NCI-H526 (cell line): ENCODE data around the gene TUBE1.
"Not testable (repeated sequence)": the region's sequence is repeated elsewhere in the genome, so short reads cannot be mapped to it uniquely, and the experiment has no call there.

Experiments used
- DNase-seq, 2 experiments: peaks; one replicate each; lab custom pipeline; 2025; lab: John Stamatoyannopoulos, UW

TUBE1 gene

DNA sequence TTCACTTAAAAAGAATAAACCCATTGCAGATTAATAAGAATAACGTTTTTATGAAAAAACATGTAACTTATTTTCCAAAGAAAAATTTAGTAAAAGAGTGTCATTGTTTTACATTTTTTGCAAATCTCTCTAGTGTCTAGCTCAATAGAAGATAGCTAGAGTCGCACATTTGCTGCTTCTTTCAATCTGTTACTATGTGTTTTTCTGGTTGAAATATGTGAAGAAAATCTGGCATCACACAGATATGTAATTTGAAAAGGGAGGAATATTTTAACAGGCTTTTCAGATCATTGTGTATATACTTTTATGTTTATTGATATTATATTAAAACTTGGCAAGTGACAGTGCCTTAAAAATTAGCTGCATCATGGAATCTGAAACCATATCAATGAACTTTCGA is 24.3 kb downstream of the TUBE1 start:
- DNase-seq, result no peak

GRCh38 chr6:112061605-112062004 is 25.7 kb downstream of the TUBE1 start:
- DNase-seq, result no peak

DNA sequence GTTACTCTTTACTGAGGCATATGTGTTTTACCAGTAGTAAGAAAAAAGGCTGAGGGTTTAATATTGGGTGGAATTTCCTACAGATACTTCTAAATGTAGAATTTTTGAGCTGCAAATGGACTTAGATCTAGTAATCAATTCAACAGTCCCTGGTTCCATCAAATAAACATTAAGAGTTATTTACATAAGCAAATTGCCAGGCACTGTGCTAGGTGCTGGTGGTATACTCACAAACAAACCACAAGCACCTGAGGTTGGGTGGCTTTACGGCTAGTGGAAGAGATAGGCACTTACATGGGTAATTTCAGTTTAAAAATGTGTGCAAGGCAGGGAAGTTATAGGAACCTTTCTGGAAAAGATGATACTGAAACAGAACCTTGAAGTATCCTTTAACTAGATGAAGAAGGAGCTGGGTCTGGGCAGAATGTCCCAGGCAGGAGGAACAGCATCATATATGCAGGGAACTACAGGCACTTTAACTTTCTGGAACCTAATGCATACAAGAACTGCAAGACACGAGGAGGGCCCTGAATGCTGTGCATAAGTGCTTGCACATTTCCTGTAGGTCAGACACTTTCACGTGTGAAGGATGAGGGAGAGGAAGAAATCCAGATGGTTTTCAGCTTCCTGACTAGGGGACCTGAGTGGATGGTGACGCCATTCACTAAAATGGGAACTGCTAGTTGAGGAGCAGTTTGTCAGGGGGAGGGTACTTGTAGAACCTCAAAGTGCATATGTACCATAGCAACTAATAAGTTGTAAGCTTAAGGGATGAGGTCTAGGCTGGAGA is 28.8 kb downstream of the TUBE1 start:
- peak; percentile 26 to 62 for DNase-seq

DNA sequence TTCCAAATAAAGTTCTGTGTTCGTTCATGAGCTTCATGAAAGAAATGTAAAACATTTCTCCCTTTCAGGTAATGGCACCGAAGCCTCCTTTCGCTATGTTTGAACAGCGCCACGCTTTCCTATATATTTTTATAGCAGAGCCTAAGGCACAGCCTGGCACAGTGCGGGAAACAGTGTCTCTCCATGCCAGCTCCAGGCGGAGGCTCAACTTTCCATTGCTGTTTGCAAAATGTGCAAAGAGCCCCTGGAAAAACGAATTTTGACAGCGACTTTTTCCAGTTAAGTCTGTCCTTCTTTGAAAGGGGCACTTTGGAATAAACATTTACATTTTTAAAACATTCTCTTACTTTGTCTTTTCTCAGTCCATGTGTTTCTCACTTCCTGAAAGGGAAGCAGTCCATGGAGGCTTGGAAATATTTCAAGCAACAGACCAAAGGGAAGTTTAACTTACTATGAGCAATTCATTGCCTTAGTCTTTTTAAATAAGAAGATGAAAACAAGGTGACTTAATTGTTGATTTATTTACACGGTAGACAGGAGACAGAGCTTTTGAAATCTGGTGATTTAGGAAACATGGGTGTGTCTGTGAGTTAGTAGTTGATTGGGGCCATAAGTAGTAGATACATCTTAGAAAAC is 32.6 kb downstream of the TUBE1 start:
- no peak for DNase-seq

- no peak for DNase-seq
These were observed 33.3 kb downstream of the TUBE1 start, which contains the start of gene CCN6 for GRCh38 chr6:112054001-112054400. CCN6 (plus strand) TSS chr6:112054104; CDS start chr6:112054358, 254 bp downstream.

- DNase-seq, result not testable (repeated sequence)
These were observed 36.0 kb downstream of the TUBE1 start for GRCh38 chr6:112051251-112051740.

GRCh38 chr6:112050429-112050828 is 36.9 kb downstream of the TUBE1 start:
- DNase-seq, result no peak

- DNase-seq, result no peak
These were observed 37.3 kb downstream of the TUBE1 start for GRCh38 chr6:112049996-112050395.

- DNase-seq, result no peak
These were observed 38.1 kb downstream of the TUBE1 start for GRCh38 chr6:112049026-112049799.

- not testable (repeated sequence) for DNase-seq
These were observed 39.8 kb downstream of the TUBE1 start for GRCh38 chr6:112047523-112047922.

DNA sequence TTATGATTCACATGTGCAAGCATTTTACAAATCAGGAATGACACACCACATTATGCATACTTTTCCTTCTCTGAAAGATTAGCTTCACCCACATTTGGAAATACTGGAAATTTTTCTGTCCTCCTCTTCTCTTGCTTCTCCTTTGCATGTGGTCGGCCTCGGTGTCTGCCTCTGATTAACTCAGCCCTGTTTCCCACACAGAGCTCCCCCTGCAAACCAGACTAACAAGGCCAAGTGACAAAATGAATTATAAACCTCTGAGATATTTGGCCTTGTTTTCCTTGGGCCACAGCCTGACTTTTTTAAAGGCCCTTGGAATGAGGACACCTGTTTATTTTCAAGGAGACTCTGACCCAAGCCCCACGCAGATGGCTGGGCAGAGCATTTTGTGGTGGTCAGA is 42.4 kb downstream of the TUBE1 start:
- DNase-seq, result no peak

DNA sequence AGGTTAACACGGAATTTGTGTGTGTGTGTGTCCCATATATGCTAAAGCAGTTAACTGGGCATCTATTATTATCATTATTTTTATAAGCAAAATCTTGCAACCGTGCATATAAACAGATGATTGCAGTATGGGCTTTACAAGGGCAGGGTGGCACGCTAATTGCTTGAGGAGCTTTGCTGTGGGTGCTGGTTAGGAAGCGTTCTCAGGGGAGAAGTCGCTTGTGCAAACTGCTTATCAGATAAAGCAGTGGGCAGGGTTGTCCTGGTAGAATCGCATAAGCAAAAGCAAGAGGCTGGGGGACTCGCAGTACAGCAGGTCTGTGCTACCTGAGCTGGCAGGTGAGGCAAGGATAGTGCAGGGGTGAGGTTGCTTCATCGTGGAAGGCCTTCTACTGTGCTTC is 43.1 kb downstream of the TUBE1 start:
- peak in 1 of 2 experiments; percentile 14 for DNase-seq

DNA sequence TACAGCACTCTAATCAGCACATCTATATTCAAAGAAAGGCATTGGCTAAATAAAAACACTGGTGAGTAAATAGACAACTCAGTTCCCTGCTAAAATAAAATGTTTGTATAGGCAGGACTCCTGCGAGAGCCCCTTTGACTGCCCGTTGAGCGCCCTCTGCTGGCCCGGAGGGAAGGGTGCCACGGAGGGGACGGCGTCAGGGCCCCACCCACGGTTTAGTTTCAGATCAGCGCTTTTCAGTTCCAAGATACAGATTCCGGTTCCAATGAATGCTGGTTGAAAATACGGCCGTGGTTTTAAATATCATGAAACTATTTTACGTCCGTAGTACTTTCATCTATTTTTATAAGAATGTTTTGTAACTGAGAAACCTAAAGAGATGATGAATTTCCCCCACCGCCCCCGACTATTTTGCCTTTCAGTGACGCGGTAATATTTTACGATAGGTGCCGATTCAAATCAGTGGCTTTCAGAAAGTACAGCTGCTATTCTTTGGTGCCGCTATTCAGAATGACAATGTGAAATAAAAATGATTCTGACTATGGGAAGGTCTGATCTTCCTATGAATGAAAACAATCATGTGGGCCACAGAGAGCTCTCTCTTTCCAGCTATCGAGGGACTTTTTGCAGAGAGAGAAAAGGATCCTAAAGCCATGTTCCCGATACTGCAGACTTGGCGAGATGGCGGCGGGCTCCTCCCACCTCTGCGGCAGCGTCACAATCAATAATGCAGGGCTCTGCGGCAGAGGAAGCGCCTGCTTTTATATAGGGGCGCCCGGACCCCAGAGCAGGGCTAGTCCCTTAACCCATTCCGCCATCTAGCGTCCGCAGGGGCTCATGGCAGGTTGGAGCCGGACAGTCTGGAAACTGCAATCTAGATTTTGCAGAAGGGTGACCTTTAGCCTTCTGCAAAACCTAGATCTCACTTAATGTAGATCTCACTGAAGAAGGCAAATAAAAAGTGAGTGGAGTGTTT is 44.0 kb downstream of the TUBE1 start:
- DNase-seq, result peak; percentile 91 to 96

GRCh38 chr6:112041535-112041934 is 45.7 kb downstream of the TUBE1 start:
- DNase-seq, result no peak

DNA sequence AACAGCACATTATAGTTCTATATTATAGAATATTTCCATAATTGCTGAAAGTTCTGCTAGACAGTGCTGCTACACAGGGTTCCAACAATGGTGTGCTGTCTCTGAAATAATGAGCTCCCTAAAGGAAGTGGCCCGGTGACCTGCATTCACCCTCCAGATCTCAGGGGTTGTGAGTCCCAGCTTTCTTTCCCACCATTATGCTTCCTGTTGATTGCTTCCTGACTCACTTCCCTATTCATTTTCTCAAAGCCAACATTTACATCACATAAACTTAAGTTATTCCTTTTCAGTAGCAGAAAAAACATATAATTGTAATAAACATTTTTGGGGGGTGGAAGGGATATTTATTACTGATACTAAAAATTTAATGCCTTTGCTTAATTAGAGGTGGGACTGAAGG is 46.3 kb downstream of the TUBE1 start:
- DNase-seq, result no peak

DNA sequence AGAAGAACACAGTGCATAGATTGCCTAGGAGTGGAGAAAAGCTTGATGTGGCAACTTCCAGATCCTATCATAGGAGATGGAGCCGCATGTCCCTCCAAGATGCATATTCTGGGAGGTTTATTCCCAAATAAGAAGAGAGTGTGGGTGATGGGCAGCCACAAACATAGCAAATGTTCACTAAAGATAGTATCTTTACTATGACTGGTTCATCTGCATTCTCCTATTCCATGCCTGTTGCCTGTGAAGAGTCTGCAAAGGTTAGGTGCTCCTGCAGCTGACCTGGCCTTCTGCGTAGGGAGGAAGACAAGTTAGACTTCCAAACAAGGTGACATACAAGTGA is 47.9 kb downstream of the TUBE1 start:
- no peak for DNase-seq

GRCh38 chr6:112038756-112039430 is 48.4 kb downstream of the TUBE1 start:
- no peak for DNase-seq

DNA sequence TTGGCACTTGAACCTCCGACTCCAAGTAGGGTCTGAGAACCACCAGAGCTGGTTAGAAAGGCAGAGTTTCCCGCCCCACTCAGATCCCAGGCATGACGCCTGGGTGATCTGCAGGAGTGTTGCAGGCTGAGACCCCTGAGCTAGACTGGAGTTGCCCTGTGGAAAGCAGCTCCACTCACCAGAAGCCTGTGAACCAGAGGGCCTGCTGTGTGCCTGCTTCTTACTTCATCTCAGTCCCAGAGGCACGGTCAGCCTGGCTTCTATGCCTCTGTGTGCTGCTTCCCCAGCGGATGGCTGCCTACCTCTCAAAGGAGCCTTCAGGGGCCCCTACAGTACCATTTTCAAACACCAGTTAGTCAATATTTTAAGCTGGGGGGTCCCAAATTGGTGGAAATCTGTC is 49.0 kb downstream of the TUBE1 start:
- no peak for DNase-seq

DNA sequence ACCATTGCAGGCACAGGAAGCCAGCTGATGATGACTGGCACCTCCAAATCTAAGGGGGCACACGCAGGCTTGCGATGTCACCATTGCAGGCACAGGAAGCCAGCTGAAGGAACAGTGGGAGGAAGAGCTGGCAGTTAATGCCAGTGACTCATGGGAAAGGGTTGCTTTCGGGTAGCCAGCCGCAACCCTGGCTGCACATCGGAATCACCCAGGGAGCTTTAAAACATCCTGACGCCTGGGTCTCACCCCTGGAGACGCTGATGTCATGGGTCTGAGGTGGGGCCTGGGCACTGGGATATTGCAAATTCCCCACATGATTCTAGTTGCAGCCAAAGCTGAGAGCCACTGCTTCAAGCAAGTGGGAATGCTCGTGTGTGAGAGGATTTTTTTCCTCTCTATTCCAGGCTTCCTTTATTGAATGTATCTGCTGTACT is 49.5 kb downstream of the TUBE1 start:
- no peak for DNase-seq

DNA sequence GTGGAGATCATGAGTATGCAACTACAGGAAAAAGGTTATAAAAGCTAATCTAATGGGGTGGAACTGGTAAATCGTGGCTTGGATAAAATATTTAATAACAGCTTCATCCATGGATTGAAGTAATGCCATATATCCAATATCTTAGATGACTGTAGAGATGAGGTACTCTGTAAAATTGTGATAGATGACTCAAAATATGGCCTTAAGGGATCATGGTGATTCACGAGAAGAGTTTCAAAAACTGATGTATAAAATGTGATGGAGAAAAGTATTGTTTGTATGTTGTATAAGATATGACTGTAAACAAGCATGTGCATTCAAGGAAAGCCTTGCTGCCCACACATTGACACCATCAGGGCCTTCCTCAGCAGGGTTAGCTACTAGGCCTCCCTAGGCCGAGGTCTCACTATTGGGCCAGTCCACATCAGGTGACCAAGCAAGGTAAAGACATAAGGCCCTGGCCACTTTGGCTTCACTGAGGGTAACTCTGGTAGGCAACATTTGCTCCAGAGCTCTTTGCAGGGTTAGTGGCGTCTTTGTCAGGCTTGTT is 51.1 kb downstream of the TUBE1 start:
- no peak for DNase-seq

DNA sequence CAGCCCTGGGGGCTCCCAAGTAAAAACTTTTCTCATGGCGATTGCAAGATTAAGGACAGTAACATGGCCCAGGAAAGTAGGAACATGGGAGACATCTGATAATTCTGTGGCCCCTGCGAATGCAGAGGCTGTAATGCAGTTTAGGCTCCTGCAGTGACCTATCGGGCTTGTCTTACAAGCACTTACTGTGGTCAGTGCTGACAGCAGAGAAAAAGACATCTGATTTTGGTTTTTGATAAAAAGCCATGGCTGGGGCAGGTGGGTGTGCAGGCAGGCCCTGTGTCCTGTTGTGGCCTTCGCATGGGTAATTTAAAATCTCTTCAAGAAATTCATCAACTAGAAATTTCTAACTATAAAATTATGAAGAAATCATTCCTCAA is 52.7 kb downstream of the TUBE1 start:
- DNase-seq, result no peak
